Activated CD4-positive, CD25-positive, alpha-beta regulatory T cell treated with anti-CD3 and anti-CD28 coated beads, Interleukin-2, amount 50 U/mL, for 24 hours (primary cell): Measurements from ENCODE around the gene IGSF8.

Experiments used
- ATAC-seq, 2 donors: fragments of 150-1000 bp; cut with Tn5 transposase; one replicate each; pipeline ENCODE4 v1.10.0; 2021; ENCODE audit warnings: mild to moderate bottlenecking in 1 of 2, moderate library complexity in 1 of 2

The IGSF8 gene

GRCh38 chr1:160085686-160086455, 12.5 kb downstream of the IGSF8 start:
- peak; percentile 58 to 71 for ATAC-seq

GRCh38 chr1:160084771-160085321, 13.6 kb downstream of the IGSF8 start:
- no peak for ATAC-seq

- ATAC-seq = peak; percentile 74 to 88
These were observed 14.2 kb downstream of the IGSF8 start for GRCh38 chr1:160083968-160084770.

GRCh38 chr1:160082926-160083325, 15.5 kb downstream of the IGSF8 start:
- ATAC-seq = no peak

- no peak for ATAC-seq
These were observed 15.9 kb downstream of the IGSF8 start for GRCh38 chr1:160082487-160082886.

GRCh38 chr1:160081261-160081936, 17.0 kb downstream of the IGSF8 start, which contains the start of gene KCNJ9:
KCNJ9 (plus strand) TSS chr1:160081538; CDS start chr1:160084031, 2,493 bp downstream.
- no peak for ATAC-seq

- ATAC-seq = no peak
These were observed 17.9 kb downstream of the IGSF8 start for GRCh38 chr1:160080381-160081100.

DNA sequence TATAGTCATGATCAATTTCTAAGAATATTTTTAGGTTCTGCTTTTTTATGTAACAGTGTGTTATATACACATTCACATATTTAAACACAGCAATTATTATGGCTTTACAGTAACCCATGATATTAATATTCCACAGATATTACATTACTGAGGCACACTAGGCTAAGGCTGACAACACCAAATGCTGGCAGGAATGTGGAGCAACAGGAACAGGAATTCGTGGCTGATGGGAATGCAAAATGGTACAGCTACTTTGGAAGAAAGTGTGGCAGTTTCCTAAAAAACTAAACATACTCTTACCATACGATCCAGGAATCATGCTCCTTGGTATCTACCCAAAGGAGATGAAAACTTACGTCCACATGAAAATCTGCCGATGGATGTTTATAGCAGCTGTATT, 19.0 kb downstream of the IGSF8 start:
- ATAC-seq = no peak

DNA sequence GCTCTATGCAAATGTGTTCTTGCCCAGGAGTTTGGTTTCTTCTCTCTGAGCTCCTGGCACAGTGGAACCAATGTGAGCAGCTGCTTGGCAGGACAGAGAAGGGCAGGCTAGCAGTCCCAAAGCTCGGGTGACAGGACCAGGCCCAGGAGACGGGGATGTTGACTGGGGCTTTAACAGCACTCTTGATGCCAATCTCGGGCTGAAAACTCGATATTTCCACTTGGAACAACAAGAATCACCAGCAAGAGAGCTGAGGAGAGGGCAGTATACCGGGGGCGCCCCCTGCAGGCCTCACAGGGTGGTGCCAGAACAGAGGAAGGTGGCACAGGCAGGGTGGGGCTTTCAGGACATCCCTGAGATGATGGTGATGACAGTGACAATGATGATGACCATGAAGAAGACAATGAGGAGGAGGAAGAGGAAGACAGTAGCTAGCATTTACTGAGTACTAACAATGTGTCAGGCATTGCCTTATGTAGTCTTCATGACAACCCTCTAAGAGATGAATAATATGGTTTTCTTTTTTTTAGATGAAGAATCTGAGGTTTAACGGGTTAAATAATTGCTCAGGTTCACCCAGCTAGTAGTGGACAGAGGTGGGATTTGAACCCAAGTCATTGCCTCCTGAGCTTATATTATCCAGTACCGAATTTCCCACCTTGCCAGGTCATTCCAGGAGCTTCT, 19.8 kb downstream of the IGSF8 start:
- ATAC-seq = peak; percentile 60 to 70

GRCh38 chr1:160077486-160077885, 20.9 kb downstream of the IGSF8 start:
- no peak for ATAC-seq

DNA sequence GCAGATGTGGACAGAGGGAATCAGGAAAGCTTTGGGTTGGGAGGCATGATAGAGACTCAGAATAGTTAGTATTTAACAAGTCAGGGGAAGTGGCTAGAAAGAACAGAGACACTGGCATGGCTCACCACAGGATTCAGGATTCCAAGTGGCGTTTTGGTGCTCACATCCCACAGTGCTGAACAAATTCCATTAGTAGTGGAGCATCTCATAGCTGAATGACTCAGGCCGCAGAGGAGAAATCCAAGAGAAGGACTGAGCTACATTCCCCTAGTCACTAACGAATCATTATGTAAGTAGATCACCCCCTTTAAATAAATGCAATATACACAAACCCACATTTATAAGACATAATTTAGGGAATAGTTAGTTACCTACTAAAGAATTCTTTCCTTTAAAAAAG, 22.1 kb downstream of the IGSF8 start:
- ATAC-seq = no peak

DNA sequence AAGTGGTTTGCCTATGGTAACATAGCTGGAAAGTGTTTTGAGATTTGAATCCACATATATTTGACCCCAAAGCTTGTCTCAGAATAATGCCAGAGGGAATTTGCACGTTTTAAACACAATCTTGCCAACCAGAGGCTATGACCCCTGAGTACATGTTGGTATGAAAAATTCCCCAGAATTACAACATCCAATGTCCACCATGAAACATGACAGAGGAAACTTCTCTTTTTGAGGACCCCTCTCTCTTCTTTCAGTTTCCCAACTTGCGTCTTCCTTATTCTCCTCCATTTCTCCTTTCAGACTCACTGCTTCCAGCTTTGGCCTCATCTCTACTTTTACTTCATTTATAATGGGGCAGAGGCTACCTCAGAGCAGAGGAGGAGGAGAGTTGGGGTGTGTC, 22.6 kb downstream of the IGSF8 start:
- ATAC-seq = no peak

DNA sequence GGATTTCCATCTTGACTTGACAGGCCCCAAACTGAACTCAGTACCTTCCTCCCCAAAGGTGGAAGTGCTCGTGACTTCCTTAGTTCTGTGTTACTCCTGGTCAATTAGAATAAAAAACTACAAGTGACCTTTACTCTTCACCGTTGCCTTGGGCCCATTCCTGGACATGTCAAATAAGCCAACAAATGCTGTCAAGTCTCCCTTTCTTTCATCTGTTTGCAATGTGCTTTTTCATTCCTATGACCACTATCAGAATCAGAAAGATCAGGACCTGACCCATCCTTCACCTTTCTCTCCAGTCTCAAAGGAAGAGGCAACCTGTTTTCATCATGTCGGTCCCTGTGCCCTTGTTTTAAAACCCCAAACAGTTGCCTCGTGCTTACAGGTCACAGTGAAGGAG, 23.6 kb downstream of the IGSF8 start:
- ATAC-seq = no peak

DNA sequence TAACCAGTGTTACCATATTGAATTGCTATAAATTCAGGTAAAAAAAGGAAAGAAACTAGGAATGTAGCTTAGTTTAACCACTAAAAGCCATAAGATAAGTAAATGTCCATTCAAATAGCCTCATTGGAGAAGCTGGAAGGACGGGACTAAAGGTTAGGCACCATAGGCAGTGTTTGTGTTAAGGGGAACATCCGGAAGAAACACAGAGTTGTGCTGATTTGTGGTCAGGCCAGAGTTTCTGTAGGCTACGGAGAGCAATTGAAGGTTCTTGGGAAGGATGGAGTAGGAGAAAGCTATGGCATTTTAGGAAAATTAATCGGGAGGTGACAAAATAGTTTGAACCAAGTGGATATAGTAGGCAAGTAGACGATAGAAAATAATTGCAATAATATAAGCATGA, 27.1 kb downstream of the IGSF8 start:
- ATAC-seq = no peak

DNA sequence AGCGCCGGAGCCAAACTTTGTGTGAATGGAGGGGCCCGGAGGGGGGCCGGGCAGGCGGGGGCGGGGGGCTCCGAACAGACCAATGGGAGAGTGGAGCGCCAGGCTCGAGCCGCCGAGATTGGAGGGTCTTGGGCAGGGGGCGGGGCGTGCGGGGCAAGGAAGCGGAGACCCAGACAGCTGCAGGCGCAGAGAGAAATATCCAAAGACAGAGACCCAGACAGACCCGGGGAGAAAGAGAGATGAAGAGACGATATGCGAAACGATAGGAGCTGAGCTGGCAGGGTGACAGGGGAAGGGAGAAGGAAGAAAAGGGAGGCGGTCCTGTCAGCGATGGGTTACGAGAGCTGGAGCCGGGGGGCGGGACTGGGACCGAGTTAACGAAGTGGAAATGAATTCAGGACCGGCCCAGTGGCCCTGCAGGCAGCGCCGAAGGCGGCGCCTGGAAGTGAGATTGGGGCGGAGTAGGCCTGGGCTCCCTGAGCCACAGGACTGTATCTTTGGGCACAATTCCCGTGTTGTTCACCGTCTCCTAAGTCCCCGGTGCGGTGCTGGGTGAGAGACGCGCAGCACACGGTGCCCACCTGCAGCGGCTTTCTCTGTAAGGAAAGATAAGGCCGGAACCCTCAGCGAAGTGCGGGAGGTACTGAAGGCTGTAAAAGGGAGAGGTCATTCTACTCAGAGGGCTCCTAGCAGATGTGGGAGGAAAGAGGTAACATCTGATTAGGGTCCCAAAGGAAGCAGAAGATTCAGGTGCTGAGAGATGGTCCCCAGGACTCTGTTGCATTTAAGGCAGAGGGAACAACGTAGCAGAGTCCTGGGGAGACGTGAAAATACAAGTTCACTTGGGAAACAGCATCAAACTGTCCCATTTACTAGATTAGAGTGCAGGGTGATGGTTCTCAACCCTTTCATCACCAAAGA, 27.9 kb downstream of the IGSF8 start:
- peak; percentile 82 to 83 for ATAC-seq

- ATAC-seq = no peak
These were observed 28.8 kb downstream of the IGSF8 start, which contains the start of gene KCNJ10 for GRCh38 chr1:160069460-160070231. KCNJ10 (minus strand) TSS chr1:160070160; CDS start chr1:160042532, 27,628 bp downstream.

DNA sequence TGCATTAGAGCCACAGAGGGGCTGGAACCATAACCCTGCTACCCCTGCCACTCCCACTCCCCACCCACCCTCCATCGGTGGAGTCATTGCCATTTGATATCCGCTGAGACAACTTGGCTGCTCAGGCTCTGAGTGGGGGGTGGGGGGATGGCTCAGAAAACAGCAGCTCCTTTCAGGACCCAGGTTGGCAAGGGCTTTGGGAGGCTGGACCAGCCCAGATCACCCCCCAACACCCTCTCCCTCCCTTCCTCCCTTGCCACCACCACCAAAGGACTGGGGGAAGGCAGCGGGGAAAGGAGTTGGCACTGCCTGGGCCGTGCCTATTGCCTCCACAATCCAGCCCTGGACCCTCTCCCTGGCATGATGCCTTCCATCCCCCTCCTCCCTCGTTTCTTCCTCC, 30.2 kb downstream of the IGSF8 start:
- ATAC-seq = no peak

GRCh38 chr1:160066829-160067745, 31.3 kb downstream of the IGSF8 start:
- no peak for ATAC-seq

DNA sequence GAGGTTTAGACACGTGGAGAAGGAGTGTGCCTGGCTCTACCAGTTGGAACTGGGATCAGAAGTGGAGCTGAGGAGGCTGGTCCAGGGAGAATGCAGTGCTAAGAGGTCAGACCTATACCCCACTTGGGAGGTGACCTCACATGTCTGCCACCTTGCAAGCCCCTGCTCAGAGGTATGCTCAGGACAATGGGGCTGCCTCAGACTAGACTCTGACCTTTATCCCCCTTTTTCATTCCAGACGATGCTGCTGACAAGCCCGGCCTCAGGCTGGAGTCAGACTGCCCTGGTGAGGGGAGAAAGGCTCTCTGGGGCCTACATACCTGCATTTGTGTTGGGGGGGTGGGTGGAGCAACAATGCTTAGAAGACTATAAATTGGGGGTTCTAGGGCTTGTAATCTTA, 33.7 kb downstream of the IGSF8 start:
- ATAC-seq = no peak
